Stimulated activated CD4-positive, alpha-beta T cell treated with anti-CD3 and anti-CD28 coated beads, Interleukin-12 subunit alpha, Interleukin-12 subunit beta, amount 100 ng/mL, for 48 hours (primary cell): Measurements from ENCODE around the gene CDC20.
"Not testable (repeated sequence)": the region's sequence is repeated elsewhere in the genome, so short reads cannot be mapped to it uniquely, and the experiment has no call there.

ENCODE experiments used
- DNase-seq, 3 donors: peaks; one replicate each; pipeline ENCODE4 v3.0.0-alpha.2; 2020; ENCODE audit warnings: low read depth in 2 of 3, low spot score in 1 of 3

Gene CDC20

GRCh38 chr1:43381612-43382011 is 22.8 kb downstream of the CDC20 start:
- DNase-seq = no peak

GRCh38 chr1:43382027-43382779 is 23.4 kb downstream of the CDC20 start:
- no peak for DNase-seq

GRCh38 chr1:43383449-43383848 is 24.7 kb downstream of the CDC20 start:
- DNase-seq = no peak

GRCh38 chr1:43386676-43387075 is 27.9 kb downstream of the CDC20 start:
- no peak for DNase-seq

DNA sequence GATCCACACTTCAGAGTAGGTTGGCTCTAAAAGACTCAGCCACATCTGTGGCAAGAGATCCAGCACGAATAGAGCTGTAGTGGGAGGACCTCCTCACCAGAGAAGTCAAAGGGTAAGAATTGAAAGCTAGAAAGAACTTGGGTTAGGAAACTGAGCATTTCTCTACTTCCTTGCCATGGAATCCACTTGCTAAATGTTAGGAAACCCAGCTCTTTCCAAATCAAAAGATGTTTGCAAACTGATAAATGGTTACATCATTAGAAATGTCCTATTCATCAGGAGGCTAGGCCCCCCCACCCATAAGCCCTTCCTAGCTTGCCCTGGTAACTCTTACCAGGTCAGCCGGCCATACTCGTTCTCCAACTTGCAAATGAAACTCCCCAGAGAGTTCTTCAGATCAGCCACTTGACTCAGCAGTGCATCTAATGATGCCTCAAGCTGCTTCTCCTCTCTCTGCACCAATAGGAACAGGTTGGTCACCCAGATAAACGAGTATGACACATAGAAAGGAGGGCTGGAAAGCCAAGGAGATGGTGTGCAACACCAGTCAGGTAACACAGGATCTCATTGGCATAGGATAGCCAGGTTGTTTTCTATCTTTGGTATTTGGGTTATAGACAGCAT is 29.3 kb downstream of the CDC20 start:
- DNase-seq = no peak

- no peak for DNase-seq
Observed at GRCh38 chr1:43388613-43389012, 29.8 kb downstream of the CDC20 start.

GRCh38 chr1:43389326-43390313 is 30.8 kb downstream of the CDC20 start, which contains the start of the genes MED8 and SZT2:
Gene MED8 (minus strand): TSS chr1:43389800. CDS start chr1:43389764, 36 bp downstream.
Gene SZT2 (plus strand): TSS chr1:43389899. CDS start chr1:43389969, 70 bp downstream.
- peak; percentile 90 to 95 (median 90) for DNase-seq

- no peak for DNase-seq
Observed at GRCh38 chr1:43392702-43393101, 33.9 kb downstream of the CDC20 start.

GRCh38 chr1:43395523-43395922 is 36.7 kb downstream of the CDC20 start:
- DNase-seq = no peak

GRCh38 chr1:43396059-43396458 is 37.3 kb downstream of the CDC20 start:
- DNase-seq = no peak

DNA sequence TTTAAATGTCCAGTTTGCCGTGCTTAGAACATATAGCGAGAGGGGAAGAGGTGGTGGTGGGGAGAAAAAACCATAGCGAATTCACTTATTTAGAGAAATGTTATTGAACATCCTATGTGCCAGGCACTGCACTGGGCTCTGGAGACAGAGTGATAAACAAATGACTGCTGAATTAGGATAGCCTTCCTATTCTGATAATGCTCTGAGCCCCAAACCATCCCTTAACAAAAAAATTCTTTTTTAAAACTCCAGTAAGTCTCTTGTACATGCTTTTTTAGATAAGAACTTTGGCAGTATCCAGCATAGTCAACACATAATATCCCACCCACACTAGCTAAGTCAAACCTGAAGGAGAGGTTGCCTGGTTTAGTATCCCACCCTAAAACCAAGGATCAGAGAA is 39.4 kb downstream of the CDC20 start:
- no peak for DNase-seq

- DNase-seq = not testable (repeated sequence)
Observed at GRCh38 chr1:43400441-43400840, 41.7 kb downstream of the CDC20 start.

GRCh38 chr1:43402089-43402865 is 43.5 kb downstream of the CDC20 start:
- no peak for DNase-seq

GRCh38 chr1:43404353-43404752 is 45.6 kb downstream of the CDC20 start:
- no peak for DNase-seq

- DNase-seq = no peak
Observed at GRCh38 chr1:43405219-43405875, 46.6 kb downstream of the CDC20 start.

DNA sequence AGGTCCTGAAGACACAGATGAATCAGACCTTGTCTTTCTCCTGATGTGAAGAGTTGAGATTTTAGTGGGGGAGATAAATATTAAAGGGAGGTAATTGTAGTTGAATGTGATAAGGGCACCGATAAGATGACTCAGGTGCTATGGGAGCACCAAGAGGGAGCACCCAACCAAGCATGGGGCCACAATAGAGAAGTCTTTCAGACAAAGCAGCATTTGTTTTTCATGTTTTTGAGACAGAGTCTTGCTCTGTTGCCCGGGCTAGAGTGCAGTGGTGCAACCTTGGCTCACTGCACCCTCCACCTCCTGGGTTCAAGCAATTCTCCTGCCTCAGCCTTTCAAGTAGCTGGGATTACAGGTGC is 47.1 kb downstream of the CDC20 start:
- DNase-seq = no peak

GRCh38 chr1:43410571-43410970 is 51.8 kb downstream of the CDC20 start:
- DNase-seq = no peak
